Measurements from ENCODE around the gene FAM3B.

The FAM3B gene

GRCh38 chr21:41350436-41351155, 34.0 kb downstream of the FAM3B start (continued):
- TF ChIP-seq ZNF148 (tag by site-specific recombination; IDR thresholded peaks at IDR 0.05; ENCODE audit: borderline replicate concordance): no peak
- TF ChIP-seq, protein P1, sequence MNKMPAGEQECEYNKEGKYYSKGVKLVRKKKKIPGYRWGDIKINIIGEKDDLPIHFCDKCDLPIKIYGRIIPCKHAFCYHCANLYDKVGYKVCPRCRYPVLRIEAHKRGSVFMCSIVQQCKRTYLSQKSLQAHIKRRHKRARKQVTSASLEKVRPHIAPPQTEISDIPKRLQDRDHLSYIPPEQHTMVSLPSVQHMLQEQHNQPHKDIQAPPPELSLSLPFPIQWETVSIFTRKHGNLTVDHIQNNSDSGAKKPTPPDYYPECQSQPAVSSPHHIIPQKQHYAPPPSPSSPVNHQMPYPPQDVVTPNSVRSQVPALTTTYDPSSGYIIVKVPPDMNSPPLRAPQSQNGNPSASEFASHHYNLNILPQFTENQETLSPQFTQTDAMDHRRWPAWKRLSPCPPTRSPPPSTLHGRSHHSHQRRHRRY (tag by site-specific recombination; IDR thresholded peaks at IDR 0.05): no peak

DNA sequence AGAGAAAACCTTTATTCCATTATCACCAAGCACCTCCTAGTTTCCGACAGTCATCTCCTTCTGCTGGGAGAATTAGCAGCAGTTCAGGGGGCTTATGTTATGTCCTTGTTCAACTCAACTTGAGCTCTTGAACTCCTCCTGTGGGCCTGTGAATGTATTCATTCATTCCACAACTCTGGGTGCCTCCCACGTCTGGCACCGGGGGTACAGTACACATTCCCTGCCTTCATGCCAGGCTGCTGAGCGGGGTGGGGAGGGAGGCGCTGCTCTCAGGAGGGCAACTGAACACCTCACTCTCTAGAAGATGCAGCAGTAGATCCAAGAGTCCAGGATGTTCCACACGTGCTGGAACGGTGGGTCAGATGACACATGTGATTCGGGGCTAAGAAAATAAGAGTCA, 40.9 kb downstream of the FAM3B start:
- no peaks in the 10 kb centered on the region for H3K9me3 ChIP-seq (ENCODE audit: control insufficient read depth, insufficient read depth, low read depth, low read length)
- H3K4me3 ChIP-seq (ENCODE audit: low read depth, low read length): no peak overlapping the region
- no peaks in the 10 kb centered on the region for H3K36me3 ChIP-seq (ENCODE audit: control insufficient read depth in 2 of 2, insufficient read depth in 1 of 2, low read length in 2 of 2)
- no peak for TF ChIP-seq REPIN1 (tag by site-specific recombination; IDR thresholded peaks at IDR 0.05; ENCODE audit: low read depth)
- no peak for TF ChIP-seq ZNF785 (tag by site-specific recombination; IDR thresholded peaks at IDR 0.05)
- TF ChIP-seq, protein P2, sequence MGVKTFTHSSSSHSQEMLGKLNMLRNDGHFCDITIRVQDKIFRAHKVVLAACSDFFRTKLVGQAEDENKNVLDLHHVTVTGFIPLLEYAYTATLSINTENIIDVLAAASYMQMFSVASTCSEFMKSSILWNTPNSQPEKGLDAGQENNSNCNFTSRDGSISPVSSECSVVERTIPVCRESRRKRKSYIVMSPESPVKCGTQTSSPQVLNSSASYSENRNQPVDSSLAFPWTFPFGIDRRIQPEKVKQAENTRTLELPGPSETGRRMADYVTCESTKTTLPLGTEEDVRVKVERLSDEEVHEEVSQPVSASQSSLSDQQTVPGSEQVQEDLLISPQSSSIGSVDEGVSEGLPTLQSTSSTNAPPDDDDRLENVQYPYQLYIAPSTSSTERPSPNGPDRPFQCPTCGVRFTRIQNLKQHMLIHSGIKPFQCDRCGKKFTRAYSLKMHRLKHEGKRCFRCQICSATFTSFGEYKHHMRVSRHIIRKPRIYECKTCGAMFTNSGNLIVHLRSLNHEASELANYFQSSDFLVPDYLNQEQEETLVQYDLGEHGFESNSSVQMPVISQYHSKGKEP (tag by site-specific recombination; IDR thresholded peaks at IDR 0.05): no peak
- no peak for TF ChIP-seq ZBTB48 (tag by site-specific recombination; IDR thresholded peaks at IDR 0.05)
- no peak for TF ChIP-seq ZNF843 (tag by site-specific recombination; IDR thresholded peaks at IDR 0.05)
- TF ChIP-seq, protein P3, sequence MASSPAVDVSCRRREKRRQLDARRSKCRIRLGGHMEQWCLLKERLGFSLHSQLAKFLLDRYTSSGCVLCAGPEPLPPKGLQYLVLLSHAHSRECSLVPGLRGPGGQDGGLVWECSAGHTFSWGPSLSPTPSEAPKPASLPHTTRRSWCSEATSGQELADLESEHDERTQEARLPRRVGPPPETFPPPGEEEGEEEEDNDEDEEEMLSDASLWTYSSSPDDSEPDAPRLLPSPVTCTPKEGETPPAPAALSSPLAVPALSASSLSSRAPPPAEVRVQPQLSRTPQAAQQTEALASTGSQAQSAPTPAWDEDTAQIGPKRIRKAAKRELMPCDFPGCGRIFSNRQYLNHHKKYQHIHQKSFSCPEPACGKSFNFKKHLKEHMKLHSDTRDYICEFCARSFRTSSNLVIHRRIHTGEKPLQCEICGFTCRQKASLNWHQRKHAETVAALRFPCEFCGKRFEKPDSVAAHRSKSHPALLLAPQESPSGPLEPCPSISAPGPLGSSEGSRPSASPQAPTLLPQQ (tag by site-specific recombination; IDR thresholded peaks at IDR 0.05): no peak
- no peak for TF ChIP-seq ZNF600 (tag by site-specific recombination; IDR thresholded peaks at IDR 0.05)
- TF ChIP-seq ZNF501 (tag by site-specific recombination; IDR thresholded peaks at IDR 0.05): no peak
- TF ChIP-seq ZNF707 (tag by site-specific recombination; IDR thresholded peaks at IDR 0.05): no peak
- TF ChIP-seq ZNF16 (tag by site-specific recombination; IDR thresholded peaks at IDR 0.05; ENCODE audit: low read depth): no peak
- TF ChIP-seq, protein P4, sequence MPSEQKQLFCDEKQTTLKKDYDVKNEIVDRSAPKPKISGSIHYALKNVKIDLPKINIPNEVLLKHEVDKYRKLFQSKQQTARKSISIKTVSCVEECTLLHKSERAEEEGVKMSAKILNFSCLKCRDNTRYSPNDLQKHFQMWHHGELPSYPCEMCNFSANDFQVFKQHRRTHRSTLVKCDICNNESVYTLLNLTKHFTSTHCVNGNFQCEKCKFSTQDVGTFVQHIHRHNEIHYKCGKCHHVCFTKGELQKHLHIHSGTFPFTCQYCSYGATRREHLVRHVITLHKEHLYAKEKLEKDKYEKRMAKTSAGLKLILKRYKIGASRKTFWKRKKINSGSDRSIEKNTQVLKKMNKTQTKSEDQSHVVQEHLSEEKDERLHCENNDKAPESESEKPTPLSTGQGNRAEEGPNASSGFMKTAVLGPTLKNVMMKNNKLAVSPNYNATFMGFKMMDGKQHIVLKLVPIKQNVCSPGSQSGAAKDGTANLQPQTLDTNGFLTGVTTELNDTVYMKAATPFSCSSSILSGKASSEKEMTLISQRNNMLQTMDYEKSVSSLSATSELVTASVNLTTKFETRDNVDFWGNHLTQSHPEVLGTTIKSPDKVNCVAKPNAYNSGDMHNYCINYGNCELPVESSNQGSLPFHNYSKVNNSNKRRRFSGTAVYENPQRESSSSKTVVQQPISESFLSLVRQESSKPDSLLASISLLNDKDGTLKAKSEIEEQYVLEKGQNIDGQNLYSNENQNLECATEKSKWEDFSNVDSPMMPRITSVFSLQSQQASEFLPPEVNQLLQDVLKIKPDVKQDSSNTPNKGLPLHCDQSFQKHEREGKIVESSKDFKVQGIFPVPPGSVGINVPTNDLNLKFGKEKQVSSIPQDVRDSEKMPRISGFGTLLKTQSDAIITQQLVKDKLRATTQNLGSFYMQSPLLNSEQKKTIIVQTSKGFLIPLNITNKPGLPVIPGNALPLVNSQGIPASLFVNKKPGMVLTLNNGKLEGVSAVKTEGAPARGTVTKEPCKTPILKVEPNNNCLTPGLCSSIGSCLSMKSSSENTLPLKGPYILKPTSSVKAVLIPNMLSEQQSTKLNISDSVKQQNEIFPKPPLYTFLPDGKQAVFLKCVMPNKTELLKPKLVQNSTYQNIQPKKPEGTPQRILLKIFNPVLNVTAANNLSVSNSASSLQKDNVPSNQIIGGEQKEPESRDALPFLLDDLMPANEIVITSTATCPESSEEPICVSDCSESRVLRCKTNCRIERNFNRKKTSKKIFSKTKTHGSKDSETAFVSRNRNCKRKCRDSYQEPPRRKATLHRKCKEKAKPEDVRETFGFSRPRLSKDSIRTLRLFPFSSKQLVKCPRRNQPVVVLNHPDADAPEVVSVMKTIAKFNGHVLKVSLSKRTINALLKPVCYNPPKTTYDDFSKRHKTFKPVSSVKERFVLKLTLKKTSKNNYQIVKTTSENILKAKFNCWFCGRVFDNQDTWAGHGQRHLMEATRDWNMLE (tag by site-specific recombination; conservative IDR thresholded peaks at IDR 0.05; ENCODE audit: low read depth): no peak
- CTCF ChIA-PET: no interaction called here
- H3K27ac ChIP-seq (ENCODE audit: extremely low read depth, low read depth, low read length): no peak overlapping the region
- no peaks in the 10 kb centered on the region for H3K4me1 ChIP-seq (ENCODE audit: control insufficient read depth, insufficient read depth, low read length)
- POLR2A ChIA-PET: no interaction called here

Data from HEK293 (cell line).